IPS-15b (cell line): ENCODE data around the gene AGFG2.
"Not testable (repeated sequence)": the region's sequence is repeated elsewhere in the genome, so short reads cannot be mapped to it uniquely, and the experiment has no call there.

Experiments
- H3K27me3 ChIP-seq: one replicate; pipeline ENCODE4 v1.6.1; 2013; ENCODE audit warnings: low read length; ENCODE audit not compliant: control insufficient read depth, insufficient read depth
- H3K36me3 ChIP-seq: one replicate; pipeline ENCODE4 v1.6.1; 2013; ENCODE audit warnings: low read length; ENCODE audit not compliant: control insufficient read depth, insufficient read depth
- H3K4me1 ChIP-seq: one replicate; pipeline ENCODE4 v1.6.1; 2013; ENCODE audit warnings: mild to moderate bottlenecking, low read length; ENCODE audit not compliant: control insufficient read depth, insufficient read depth
- H3K4me3 ChIP-seq: one replicate; pipeline ENCODE4 v1.5.1; 2013; ENCODE audit warnings: low read depth, low read length
- H3K9ac ChIP-seq: one replicate; pipeline ENCODE4 v1.6.1; 2013; ENCODE audit warnings: low read depth, mild to moderate bottlenecking, low read length
- H3K9me3 ChIP-seq: one replicate; pipeline ENCODE4 v1.6.1; 2013; ENCODE audit warnings: mild to moderate bottlenecking, low read length; ENCODE audit not compliant: control insufficient read depth, insufficient read depth

Gene AGFG2

DNA sequence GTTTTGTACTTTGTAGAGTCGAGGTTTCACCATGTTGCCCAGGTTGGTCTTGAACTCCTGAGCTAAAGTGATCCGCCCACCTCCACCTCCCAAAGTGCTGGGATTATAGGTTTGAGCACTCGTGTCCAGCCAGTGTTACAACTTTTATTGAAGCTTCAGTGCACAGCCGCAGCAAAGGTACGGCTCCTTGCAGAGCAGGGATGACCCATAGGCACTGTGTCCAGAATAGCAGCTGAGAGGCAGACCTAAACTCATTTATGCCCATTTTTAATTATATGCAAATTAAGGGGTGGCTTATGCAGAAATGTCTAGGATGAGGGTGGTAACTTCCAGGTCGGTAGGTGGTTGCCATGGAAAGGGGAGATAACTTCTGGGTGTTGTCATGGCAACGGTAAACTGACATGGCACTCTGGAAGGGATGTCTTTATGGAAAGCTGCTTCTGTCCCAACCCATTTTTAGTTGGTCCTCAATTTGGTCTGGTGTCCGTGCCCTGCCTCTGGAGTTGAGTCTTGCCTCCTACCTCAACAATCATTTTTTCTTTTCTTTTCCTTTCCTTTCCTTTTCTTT is 32.6 kb upstream of the AGFG2 start:
- H3K27me3 ChIP-seq: no peaks in the 10 kb centered on the region
- no peaks in the 10 kb centered on the region for H3K36me3 ChIP-seq
- H3K9ac ChIP-seq: no peak overlapping the region
- H3K4me3 ChIP-seq: no peak overlapping the region
- H3K4me1 ChIP-seq: no peaks in the 10 kb centered on the region
- no peaks in the 10 kb centered on the region for H3K9me3 ChIP-seq

DNA sequence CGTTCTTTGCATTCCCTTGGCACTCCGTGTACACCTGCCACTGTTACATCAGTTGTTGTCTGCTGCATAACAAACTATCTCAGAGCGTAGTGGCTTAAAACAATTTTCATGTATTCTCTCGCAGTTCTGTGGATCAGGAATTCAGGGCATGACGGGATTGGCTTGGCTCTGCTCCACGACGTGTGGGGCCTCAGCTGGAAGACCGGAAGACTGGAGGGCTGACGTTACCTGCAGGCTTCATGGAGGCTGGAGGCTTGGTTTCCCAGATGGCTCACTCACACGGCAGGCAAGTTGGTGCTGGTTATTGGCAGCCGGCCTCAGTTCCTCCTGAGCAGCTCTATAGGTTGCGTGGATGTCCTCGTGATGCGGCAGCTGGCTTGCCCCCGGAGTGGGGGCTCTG is 29.8 kb upstream of the AGFG2 start:
- Histone ChIP-seq H3K4me3 (no peak overlapping the region), H3K36me3 (no peaks in the 10 kb centered on the region), H3K9me3 (no peaks in the 10 kb centered on the region), H3K27me3 (no peaks in the 10 kb centered on the region), H3K9ac (no peak overlapping the region), H3K4me1 (no peaks in the 10 kb centered on the region)

DNA sequence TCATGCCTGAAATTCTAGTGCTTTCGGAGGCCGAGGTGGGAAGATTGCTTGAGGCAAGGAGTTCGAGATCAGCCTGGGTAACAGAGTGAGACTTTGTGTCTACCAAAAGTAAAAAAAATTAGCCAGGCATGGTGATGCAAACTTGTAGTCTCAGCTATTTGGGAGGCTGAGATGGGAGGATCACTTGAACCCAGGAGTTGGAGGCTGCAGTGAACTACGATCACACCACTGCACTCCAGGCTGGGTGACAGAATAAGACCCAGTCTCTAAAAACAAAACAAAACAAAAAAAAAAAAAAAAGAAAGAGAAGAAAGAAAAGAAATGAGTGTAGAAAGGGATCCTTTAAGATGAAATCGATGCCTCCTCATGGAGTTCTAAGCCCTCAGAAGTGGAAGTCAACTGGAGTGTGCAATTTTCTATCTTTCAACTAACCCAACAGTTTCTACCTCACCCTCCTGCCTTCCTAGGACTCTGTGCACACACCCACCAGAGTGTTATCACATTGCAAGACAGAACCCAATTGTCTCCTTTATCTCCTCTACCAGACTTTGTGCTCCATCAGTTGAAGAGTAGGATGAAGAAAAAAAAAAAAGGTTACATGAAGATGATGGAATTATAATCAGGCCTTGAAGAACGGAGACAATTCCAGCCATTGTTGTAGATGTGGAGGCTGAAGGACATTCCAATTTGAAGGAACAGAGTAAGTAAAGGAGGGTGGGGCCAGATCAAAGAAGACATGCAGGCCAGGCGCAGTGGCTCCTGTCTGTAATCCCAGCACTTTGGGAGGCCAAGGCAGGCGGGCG is 28.4 kb upstream of the AGFG2 start:
- H3K9ac ChIP-seq: no peak overlapping the region

DNA sequence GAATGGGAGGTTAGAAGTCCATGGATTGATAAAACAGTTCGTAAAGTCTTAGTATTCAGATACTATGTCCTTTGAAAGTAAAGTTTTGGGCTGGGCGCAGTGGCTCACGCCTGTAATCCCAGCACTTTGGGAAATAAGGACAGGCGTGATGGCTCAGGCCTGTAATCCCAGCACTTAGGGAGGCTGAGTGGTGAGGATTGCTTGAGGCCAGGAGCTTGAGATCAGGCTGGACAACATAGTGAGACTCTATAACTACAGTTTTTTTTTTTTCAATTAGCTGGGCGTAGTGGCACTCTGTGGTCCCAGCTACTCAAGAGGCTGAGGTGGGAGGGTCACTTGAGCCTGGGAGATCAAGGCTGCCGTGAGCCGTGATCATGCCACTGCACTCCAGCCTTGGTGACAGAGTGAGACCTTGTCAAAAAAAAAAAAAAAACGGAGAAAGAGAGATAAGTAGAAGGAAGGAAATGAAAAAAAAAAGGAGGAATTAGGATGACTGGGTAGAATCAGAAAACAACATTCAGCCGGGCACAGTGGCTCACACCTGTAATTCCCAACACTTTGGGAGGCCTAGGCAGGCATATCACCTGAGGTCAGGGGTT is 25.7 kb upstream of the AGFG2 start:
- H3K9me3 ChIP-seq: no peaks in the 10 kb centered on the region
- no peaks in the 10 kb centered on the region for H3K36me3 ChIP-seq
- no peak overlapping the region for H3K9ac ChIP-seq
- H3K27me3 ChIP-seq: no peaks in the 10 kb centered on the region
- no peaks in the 10 kb centered on the region for H3K4me1 ChIP-seq
- no peak overlapping the region for H3K4me3 ChIP-seq

More for the DNA sequence above, 28.4 kb upstream of the AGFG2 start:
- H3K27me3 ChIP-seq: no peaks in the 10 kb centered on the region
- H3K36me3 ChIP-seq: no peaks in the 10 kb centered on the region
- H3K4me1 ChIP-seq: no peaks in the 10 kb centered on the region
- no peaks in the 10 kb centered on the region for H3K9me3 ChIP-seq
- H3K4me3 ChIP-seq: no peak overlapping the region

DNA sequence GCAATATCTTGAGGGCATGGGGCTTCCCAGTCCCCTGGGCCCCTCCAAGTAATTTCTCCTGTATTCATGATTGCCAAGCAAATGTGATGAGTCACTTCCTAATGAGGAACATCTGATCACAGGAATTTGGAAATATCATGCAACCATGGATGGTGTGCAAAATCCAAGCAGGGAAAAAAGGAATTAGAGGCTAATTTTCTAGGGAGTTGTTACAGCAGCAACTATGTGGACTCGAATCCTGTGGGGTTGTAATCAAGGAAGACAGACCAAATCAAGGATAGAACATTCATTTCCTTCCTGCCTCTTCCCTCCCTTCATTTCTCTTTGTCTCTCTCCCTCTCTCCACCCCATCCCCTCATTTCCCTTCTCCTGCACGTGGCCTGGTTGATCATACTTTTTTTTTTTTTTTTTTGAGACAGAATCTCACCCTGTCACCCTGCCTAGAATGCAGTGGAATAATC is 23.9 kb upstream of the AGFG2 start:
- H3K4me3 ChIP-seq: no peak overlapping the region
- no peaks in the 10 kb centered on the region for H3K27me3 ChIP-seq
- H3K4me1 ChIP-seq: no peaks in the 10 kb centered on the region
- no peaks in the 10 kb centered on the region for H3K9me3 ChIP-seq
- H3K36me3 ChIP-seq: no peaks in the 10 kb centered on the region
- H3K9ac ChIP-seq: no peak overlapping the region

DNA sequence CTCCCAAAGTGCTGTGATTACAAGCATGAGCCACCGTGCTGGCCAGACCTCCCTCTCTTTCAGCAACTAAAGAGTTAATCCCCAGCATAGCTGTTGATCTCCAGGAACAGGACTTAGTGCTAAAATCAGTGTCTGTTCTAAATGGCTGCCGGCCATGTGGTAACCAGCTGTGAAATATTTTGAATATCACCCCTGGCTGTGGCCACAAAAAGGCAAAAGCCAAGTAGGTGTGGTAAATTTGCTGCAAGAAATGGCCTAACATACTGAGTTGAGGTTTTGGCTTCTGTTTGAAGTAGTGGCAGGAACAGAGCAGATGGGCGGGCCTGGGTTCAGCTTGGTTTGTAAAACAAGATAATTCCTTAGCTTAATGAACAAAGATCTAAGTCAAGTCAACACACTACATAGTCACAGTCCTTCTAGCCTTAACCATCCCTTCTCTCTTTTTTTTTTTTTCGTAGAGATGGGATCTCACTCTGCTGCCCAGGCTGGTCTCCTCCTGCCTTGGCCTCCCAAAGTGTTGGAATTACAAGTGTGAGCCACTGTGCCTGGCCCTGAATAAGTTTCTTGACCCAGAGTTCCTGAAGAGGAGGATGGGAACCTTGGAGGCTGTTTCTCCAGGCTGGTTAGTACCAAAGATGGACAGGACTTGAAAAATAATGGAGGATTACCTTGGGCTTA is 22.7 kb upstream of the AGFG2 start:
- Histone ChIP-seq H3K36me3 (no peaks in the 10 kb centered on the region), H3K4me3 (no peak overlapping the region), H3K27me3 (no peaks in the 10 kb centered on the region), H3K9ac (no peak overlapping the region), H3K9me3 (no peaks in the 10 kb centered on the region), H3K4me1 (no peaks in the 10 kb centered on the region)

DNA sequence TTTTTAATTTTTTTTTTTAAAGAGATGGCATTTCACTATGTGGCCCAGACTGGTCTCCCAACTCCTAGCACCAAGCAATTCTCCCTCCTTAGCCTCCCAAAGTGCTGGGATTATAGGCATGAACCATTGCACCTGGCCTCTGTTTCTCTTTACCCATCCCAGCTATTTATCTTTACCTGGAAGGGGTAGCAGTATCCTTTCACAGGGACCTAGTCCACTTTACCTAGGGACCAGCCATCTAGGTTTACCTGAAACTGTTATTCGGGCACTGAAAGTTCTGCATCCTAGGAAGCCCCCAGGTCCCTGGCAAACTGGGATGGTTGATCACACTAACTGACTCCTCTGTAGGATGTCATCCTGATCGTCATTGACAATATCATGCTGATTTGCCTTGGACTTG is 21.7 kb upstream of the AGFG2 start:
- Histone ChIP-seq H3K9me3 (no peaks in the 10 kb centered on the region), H3K9ac (no peak overlapping the region), H3K4me3 (no peak overlapping the region), H3K27me3 (no peaks in the 10 kb centered on the region), H3K4me1 (no peaks in the 10 kb centered on the region), H3K36me3 (no peaks in the 10 kb centered on the region)

DNA sequence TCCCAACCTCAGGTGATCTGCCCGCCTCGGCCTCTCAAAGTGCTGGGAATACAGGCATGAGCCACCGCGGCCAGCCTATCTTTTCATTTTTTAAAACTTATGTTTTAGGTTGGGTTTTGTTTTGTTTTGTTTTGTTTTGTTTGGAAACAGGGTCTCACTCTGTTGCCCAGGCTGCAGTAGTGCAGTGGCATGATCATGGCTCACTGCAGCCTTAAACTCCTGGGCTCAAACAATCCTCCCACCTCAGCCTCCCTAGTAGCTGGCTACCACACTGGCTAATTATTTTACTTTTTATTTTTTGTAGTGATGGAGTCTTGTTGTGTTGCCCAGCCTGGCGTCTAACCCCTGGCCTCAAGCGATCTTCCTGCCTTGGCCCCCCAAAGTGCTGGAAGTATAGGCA is 19.4 kb upstream of the AGFG2 start:
- Histone ChIP-seq H3K4me1 (no peaks in the 10 kb centered on the region), H3K27me3 (no peaks in the 10 kb centered on the region)

DNA sequence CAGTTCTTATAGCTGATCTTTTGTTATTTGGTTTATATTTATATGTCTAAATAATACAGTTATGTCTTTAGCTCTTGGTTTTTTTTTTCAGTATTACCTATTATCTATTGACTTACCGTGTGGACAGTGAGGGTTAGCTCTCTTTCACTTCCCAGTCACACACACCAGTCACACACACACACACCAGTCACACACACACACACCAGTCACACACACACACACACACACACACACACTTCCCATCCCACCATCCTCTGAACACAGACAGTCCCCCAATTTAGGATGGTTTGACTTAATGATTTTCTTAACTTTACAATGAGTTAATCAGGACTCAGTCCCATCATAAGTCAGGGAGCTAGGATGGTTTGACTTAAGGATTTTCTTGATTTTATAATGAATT is 18.9 kb upstream of the AGFG2 start:
- no peaks in the 10 kb centered on the region for H3K4me1 ChIP-seq
- H3K9ac ChIP-seq: no peak overlapping the region
- no peaks in the 10 kb centered on the region for H3K36me3 ChIP-seq
- no peaks in the 10 kb centered on the region for H3K27me3 ChIP-seq
- H3K9me3 ChIP-seq: no peaks in the 10 kb centered on the region
- H3K4me3 ChIP-seq: no peak overlapping the region

More for the DNA sequence above, 19.4 kb upstream of the AGFG2 start:
- Histone ChIP-seq H3K4me3 (no peak overlapping the region), H3K9ac (no peak overlapping the region), H3K36me3 (no peaks in the 10 kb centered on the region), H3K9me3 (no peaks in the 10 kb centered on the region)

DNA sequence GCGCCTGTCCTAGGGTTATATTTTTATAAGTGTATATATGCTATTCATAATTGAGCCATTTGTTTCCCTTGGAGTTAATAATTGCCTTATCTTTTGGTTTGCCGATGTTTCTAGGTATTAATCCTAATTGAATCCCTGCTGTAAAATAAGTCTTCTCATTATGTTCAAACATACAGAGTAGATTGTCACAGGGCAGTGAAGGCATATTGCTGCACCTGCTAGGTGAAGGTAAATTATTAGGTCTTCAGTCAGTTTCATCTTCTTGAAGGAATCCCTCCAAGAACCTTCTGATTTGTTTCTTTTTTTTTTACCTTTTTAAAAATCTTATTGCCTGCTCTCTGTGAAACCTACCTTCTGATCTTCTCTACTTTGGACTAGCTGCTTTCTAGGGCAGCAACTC is 17.9 kb upstream of the AGFG2 start:
- H3K4me1 ChIP-seq: no peaks in the 10 kb centered on the region
- no peak overlapping the region for H3K4me3 ChIP-seq
- no peak overlapping the region for H3K9ac ChIP-seq
- H3K27me3 ChIP-seq: no peaks in the 10 kb centered on the region
- H3K36me3 ChIP-seq: no peaks in the 10 kb centered on the region
- no peaks in the 10 kb centered on the region for H3K9me3 ChIP-seq

DNA sequence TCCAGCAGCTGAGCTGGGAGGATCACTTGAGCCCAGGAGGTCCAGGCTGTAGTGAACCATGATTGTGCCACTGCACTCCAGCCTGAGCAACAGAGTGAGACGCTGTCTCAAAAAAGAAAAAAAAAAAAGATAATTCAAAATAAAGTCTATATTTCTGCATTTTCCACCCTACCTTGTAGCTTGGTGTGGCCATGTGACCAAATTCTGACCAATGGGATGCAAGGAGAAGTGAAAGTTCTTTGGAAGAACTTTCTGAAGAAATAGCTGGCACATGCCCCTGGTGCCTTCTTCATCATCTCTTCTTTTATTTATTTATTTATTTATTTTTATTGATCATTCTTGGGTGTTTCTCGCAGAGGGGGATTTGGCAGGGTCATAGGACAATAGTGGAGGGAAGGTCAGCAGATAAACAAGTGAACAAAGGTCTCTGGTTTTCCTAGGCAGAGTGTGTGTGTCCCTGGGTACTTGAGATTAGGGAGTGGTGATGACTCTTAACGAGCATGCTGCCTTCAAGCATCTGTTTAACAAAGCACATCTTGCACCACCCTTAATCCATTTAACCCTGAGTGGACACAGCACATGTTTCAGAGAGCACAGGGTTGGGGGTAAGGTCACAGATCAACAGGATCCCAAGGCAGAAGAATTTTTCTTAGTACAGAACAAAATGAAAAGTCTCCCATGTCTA is 17.0 kb upstream of the AGFG2 start:
- H3K4me1 ChIP-seq: not testable (repeated sequence)

More for the DNA sequence above, 17.0 kb upstream of the AGFG2 start:
- not testable (repeated sequence) for H3K27me3 ChIP-seq, H3K9me3 ChIP-seq, H3K9ac ChIP-seq, H3K4me3 ChIP-seq, H3K36me3 ChIP-seq
